Activated naive CD4-positive, alpha-beta T cell (primary cell): Measurements from ENCODE around the gene RAD9A.

Experiments
- DNase-seq, 4 experiments: peaks; one replicate each; lab custom pipeline; 2025; lab: John Stamatoyannopoulos, UW

Gene RAD9A

GRCh38 chr11:67441098-67441563 lies 49.3 kb downstream of the RAD9A start:
- DNase-seq = no peak

- no peak for DNase-seq
These were observed 50.1 kb downstream of the RAD9A start for GRCh38 chr11:67441731-67442351.

GRCh38 chr11:67442504-67443404 lies 51.0 kb downstream of the RAD9A start:
- DNase-seq = no peak

- no peak for DNase-seq
These were observed 53.7 kb downstream of the RAD9A start for GRCh38 chr11:67445515-67445914.
